GM18868 (cell line): ENCODE measurements around the gene ZNF415.
A peak's percentile ranks its signal among the peaks of the same experiment; 100 is the strongest.
"Not testable (repeated sequence)": the region's sequence is repeated elsewhere in the genome, so short reads cannot be mapped to it uniquely, and the experiment has no call there.

Experiments
- ATAC-seq: cut with Tn5 transposase; IDR thresholded peaks from one replicate; pipeline ENCODE4 v1.9.1; 2021; ENCODE audit warnings: mild to moderate bottlenecking, moderate library complexity; ENCODE audit not compliant: unreplicated experiment

Gene ZNF415

GRCh38 chr19:53103234-53104203, 29.2 kb downstream of the ZNF415 start, which contains the start of gene ZNF160:
ZNF160 (minus strand) TSS chr19:53103422; CDS start chr19:53086276, 17,146 bp downstream.
- peak; percentile 93 for ATAC-seq

- no peak for ATAC-seq
Observed at GRCh38 chr19:53102756-53103233, 29.9 kb downstream of the ZNF415 start.

DNA sequence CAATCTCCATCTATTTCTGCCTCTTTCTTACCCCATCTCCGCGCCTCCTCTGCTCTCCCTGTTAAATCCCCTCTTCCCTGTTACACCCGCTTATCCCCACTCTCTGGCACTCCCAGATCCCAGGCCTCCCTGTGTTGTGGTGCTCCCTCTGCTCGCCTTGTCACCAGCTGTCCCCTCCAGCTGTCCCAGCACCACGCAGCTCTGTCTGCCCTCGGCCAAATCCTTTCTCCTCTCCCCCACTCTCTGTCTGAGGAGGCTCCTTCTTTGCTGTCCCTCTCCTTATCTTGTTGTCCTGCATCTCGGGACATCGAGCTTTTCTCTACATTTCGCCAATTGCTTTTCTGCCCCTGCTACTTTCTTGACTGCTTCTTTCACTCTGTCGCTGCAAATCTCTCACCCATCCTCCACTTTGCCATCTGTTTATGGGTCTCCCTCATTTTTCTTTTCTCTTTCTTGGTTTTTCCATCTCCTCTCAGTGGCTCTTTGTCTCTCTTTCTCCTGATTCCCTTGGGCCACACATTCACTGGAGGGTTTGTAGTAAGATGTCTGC, 30.4 kb downstream of the ZNF415 start:
- no peak for ATAC-seq

GRCh38 chr19:53101518-53101917, 31.2 kb downstream of the ZNF415 start:
- no peak for ATAC-seq

- not testable (repeated sequence) for ATAC-seq
Observed at GRCh38 chr19:53098570-53098969, 34.1 kb downstream of the ZNF415 start.

DNA sequence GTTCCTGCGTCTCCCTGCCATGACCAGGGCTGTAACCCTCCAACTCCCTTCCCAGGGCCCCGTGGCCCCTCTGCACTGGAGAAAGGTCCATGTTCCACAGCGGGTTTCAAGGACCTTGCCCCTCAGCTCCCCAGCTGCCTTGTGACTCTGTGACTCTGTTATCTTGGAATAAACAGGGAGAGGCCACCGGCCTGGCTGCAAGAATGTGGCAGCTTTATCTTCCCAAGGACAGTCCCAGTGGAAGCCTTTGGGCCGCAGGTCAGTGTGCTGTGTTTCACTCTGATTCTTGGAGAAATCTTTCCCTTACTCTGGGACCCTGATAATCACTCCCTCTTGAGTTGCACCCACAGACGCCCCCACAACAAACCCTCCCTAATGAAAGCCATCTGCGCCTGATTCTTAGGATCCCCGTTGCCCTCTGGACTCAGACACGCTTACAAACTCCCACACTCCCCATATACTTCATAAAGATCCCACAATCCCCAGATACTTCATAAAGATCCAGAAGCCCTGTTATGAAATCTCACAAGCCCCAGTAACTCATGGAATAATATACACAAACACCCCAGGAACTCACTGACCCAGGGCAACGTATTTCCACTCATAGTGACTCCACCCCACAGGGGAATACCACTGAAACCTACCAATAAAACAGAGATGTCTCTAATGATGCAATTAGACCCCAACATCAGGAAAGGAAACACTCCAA, 35.6 kb downstream of the ZNF415 start:
- not testable (repeated sequence) for ATAC-seq

DNA sequence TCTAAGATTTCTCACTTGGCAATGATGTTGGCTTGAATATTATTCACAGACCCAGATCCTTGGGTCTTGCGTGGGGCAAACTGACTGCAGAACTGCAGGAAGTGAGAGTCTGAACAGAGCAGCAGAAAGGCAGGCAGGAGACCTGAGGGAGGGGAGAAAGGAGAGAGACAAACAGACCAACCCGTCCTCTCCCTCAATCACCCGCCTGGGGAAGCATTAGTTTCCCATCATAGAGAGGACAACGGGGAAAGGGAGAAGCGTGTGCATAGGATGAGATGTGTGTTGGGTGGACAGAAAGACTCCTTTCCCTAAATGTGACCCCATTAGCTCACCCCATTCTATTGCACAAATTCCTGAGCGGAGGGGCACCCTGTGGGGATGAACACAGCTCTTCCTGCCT, 36.1 kb downstream of the ZNF415 start:
- not testable (repeated sequence) for ATAC-seq

DNA sequence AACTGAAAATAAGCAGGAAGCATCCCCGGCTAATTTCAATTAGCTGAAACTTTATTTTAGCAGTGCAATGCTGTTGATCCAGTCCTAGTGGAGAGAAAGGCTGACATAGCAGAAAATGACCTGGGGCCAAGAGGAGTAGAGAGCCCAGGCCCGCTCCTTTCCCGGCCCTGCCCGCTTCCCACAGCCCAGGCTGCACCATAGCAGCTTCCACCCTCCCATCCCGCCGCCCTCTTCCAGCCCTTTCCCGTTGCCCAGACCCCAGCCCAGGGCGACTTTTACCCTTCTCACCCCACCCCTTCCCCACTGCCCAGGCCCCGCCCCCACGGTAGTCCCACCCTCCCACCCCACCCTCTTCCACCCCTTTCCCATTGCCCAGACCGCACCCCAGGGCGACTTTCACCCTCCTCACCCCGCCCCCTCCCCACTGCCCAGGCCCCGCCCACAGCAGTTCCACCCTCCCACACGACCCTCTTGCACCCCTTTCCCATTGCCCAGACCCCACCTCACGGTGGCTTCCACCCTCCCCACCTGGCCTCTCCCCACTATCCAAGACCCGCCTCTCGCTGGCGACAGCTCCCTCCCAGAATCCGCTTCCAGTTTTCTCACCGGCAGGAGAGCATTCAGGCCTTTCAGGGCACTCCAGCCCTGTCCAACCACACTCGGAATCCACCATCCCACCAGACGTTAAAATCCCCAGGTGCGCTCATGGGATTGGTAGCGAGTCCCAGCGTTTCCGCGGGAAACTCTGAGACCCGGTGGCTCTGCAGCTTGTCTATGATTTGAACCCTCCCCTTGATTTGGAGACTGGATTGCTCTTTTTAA, 37.7 kb downstream of the ZNF415 start:
- ATAC-seq, result no peak

DNA sequence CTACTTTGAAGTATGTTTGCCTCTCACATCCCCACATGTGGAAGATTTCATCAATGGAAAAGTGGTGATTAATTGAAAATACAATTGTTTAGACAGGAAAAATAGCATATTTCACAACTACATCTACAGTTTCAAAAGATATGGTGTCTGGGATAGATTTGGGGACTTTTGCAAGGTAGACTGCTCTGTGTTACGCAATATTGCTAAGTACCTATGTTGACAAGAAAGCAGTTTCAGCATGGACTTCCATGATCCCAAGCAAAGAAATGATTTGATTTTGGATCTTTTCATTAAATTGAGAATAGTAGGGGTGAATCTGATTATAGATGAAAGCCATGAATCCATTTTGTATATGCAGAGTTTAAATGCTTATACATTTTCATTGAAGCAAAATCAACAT, 40.0 kb downstream of the ZNF415 start:
- ATAC-seq, result no peak

DNA sequence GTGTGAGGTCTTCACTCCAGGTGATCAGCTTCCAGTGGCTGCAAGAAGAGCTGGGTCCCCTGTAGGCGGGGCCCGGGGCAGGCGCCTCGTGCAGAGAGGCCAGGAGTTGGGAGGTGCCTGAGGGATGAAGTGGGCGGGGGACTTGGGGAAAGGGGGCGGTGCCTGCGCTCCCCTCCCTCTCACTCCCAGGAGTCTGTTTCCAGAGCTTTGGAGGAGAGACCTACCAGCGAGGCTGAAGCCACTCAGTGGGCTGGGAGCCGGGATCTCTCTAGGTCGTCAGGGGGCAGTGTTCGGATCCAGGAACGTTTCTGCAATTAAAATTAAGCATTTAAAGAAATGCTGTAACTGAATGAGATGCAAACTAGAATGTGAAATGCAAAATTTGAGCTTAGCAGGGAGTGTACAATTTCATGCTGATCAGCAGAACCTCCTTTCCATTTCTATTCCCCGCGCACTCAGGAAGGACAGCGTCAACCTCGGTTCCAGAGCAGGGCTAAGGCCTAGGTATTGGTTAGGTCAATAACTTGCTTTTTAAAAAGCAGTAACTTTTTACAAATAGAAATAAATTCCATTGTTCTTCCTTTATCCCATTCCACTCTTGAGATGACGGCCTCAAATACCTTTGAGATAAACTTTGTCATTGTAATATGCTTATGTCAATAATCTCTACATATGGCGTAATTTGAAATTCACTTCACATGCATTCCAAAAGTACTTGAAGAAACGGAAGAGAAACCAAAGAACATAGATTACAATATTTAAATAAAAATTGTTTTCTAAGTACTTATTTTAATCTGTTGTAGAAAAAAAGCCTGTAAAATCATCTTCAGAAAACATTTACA, 41.1 kb downstream of the ZNF415 start:
- no peak for ATAC-seq

- ATAC-seq, result no peak
Observed at GRCh38 chr19:53088091-53088490, 44.6 kb downstream of the ZNF415 start.

DNA sequence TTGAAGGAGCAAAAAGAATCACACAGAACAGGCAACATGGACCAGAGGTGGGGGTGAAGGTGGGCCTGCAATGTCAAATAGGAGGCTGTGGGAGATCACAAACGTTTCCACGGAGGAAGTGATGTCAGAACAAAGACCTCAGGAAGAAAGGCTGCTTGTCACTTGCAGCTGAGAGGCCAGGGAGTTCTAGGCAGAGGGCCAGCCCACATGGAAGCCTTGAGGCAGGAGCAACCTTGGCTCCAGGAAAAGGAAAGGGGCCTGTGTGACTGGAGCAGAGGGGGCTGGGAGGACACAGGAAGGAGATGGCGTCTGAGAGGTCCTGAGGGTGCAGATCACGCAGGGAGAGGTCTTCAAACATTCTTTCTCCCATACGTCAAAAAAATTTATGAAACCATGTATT, 45.8 kb downstream of the ZNF415 start:
- no peak for ATAC-seq

DNA sequence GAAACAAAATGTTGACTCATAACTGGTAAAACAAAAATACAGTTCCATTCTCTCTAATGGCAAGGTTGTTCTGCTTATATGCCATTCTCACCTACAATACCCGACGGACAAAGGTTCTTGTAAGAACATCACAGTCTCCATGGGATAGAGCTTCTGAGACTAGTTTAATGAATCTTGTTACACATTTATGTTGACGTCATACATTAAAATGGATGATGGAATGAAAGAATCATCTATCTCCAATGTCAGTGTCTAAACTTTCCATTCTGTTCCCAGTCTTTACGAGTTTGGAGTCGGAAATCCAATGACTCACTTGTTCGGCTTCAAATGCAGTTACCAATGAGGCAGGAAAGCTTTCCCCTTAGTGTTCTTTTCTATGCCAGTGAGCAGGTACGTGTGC, 47.2 kb downstream of the ZNF415 start:
- no peak for ATAC-seq

DNA sequence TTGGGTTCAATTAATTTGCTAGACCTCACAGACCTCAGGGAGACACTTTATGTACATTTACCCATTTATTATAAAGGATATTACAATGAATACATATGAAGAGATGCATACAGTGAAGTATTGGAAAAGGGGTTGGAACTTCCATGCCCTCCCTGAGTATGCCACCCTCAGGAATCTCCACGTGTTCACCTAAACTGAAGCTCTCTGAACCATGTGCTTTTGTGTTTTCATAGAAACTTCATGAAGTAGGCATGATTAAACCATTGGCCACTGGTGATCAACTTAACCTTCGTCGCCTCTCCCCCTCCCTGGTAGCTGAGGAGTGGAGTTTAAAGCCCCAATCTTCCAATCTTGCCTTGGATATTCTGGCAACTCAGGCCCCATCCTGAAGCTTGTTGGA, 49.8 kb downstream of the ZNF415 start:
- ATAC-seq, result no peak

DNA sequence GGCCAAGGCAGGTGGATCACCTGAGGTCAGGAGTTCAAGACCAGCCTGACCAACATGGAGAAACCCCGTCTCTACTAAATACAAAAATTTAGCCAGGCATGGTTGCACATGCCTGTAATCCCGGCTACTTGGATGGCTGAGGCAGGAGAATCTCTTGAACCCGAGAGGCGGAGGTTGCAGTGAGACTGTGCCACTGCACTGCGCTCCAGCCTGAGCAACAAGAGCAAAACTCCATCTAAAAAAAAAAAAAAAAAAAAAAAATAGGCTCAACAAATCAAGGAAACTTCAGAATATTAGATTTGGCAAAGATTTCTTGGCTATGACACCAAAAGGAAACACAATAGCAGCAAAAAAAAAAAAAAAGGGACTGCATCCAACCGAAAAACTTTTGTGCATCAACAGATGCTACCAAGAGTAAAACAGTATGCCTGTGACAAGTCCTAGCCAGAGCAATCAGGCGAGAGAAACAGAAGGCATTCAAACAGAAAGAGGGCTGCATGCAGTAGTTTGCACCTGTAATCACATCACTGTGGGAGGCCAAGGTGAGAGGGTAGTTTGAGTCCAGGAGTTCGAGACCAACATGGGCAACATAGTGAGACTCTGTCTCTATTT, 53.3 kb downstream of the ZNF415 start:
- no peak for ATAC-seq

- ATAC-seq, result no peak
Observed at GRCh38 chr19:53078668-53079067, 54.0 kb downstream of the ZNF415 start.

- no peak for ATAC-seq
Observed at GRCh38 chr19:53076984-53077383, 55.7 kb downstream of the ZNF415 start.

DNA sequence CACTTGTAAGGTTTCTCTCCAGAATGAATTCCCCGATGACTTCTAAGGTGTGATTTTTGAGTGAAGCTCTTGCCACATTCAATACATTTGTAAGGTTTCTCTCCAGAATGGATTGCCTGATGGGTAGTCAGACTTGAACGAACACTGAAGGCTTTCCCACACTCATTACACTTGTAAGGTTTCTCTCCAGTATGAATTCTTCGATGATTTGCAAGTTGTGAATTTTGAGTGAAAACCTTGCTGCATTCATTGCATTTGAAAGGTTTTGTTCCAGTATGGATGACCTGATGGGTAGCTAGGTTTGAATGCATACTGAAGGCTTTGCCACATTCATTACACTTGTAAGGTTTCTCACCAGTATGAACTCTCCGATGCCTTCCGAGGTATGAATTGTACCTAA, 63.9 kb downstream of the ZNF415 start:
- no peak for ATAC-seq

DNA sequence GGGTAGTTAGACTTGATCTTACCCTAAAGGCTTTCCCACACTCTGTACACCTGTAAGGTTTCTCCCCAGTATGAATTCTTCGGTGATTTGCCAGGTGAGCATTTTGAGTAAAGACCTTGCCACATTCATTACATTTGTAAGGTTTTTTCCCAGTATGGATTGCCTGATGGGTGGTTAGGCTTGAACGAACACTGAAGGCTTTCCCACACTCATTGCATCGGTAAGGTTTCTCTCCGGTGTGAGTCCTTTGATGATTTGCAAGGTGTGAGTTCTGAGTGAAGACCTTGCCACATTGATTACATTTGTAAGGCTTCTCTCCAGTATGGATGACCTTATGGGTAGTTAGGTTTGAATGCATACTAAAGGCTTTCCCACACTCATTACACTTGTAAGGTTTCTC, 64.5 kb downstream of the ZNF415 start:
- ATAC-seq, result no peak
